Esophagus muscularis mucosa (tissue), 4 donors: Measurements from ENCODE around the gene RPS3A. TPM values are rescaled to one million over a fixed set of nuclear protein-coding genes. Genes with fewer than 3 reads are reported as not detected.

Experiments
- DNase-seq: peaks from one replicate; pipeline ENCODE4 v3.0.0-alpha.2; 2017; ENCODE audit errors: extremely low spot score
- H3K27ac ChIP-seq, 4 donors: fragments of 200-600 bp; sonication (generic); replicated peaks in 1 of 4; 1 replicate in 3 of 4; 2 replicates in 1 of 4; pipeline ENCODE4 v1.5.1; 2016 to 2019; ENCODE audit warnings: mild to moderate bottlenecking in 1 of 4
- H3K27me3 ChIP-seq, 4 donors: fragments of 200-600 bp; sonication (generic); one replicate each; pipeline versions ENCODE4 v1.5.1 to v1.6.0; 2016 to 2019
- H3K36me3 ChIP-seq, 4 donors: fragments of 200-600 bp; sonication (generic); one replicate each; pipeline ENCODE4 v1.5.1; 2016 to 2019
- H3K4me1 ChIP-seq, 4 donors: fragments of 200-600 bp; sonication (generic); one replicate each; pipeline ENCODE4 v1.5.1; 2016 to 2019
- H3K4me3 ChIP-seq, 4 donors: fragments of 200-600 bp; sonication (generic); 1 replicate in 2 of 4; 2 replicates in 2 of 4; pipeline ENCODE4 v1.5.1; 2016 to 2019; ENCODE audit warnings: mild to moderate bottlenecking in 4 of 4, moderate library complexity in 1 of 4
- H3K9me3 ChIP-seq, 4 donors: fragments of 200-600 bp; sonication (generic); 1 replicate in 3 of 4; 2 replicates in 1 of 4; pipeline ENCODE4 v1.5.1; 2016 to 2019
- CTCF ChIP-seq, 3 experiments: fragments of 200-600 bp in 2 of 3; fragments of 450-650 bp in 1 of 3; sonication (generic) in 2 of 3; IDR thresholded peaks; one replicate each; pipeline ENCODE4 v1.5.1; 2017 to 2019; ENCODE audit warnings: antibody characterized with exemption in 3 of 3, mild to moderate bottlenecking in 2 of 3, moderate library complexity in 1 of 3
- EP300 ChIP-seq: sonication (generic); formaldehyde crosslinking; IDR thresholded peaks from one replicate; pipeline ENCODE4 v1.6.1; 2017; ENCODE audit warnings: antibody characterized with exemption
- POLR2A ChIP-seq: fragments of 450-650 bp; IDR thresholded peaks from one replicate; pipeline ENCODE4 v1.6.1; 2017; ENCODE audit warnings: antibody characterized with exemption, moderate library complexity, mild to moderate bottlenecking, low read depth
- POLR2AphosphoS5 ChIP-seq, 2 donors: sonication (generic); formaldehyde crosslinking; IDR thresholded peaks; one replicate each; pipeline ENCODE4 v1.6.1; 2017; ENCODE audit warnings: antibody characterized with exemption in 2 of 2
- WGBS: methylation state at CpG from one replicate; pipeline ENCODE4 v1.1.5; 2018; 5-methylcytosine and 5-hydroxymethylcytosine counted together
- intact Hi-C: fragments of 100-400 bp; cut with DNase I; formaldehyde crosslinking; loops from one replicate; pipeline ENCODE4 v1.15.1; 2023
- small RNA-seq, 3 donors: library from RNA; depleted of rRNA; stranded (forward); fragments of <200 nt; gene quantifications; one replicate each; pipeline ENCODE3, GENCODE V24; 2016
- total RNA-seq, 4 donors: library from RNA; depleted of rRNA; stranded (reverse); fragments of >200 nt; gene quantifications; one replicate each; pipeline versions ENCODE4 v1.1.0 to v1.2.1, GENCODE V29; 2016

Gene RPS3A
- total RNA-seq, 4 donors from 2014 or later = 1,272 to 4,454 (median 2,978) TPM

- Histone ChIP-seq H3K36me3 (peaks cover 10 to 59% (median 43%) of the 10 kb centered on the region in 4 donors), H3K4me1 (peaks cover 0 to 30% (median 28%) of the 10 kb centered on the region in 4 donors), H3K4me3 (no peak overlapping the region), H3K27me3 (no peaks in the 10 kb centered on the region), H3K27ac (no peak overlapping the region), H3K9me3 (no peaks in the 10 kb centered on the region)
- TF ChIP-seq EP300 (no peak), CTCF (IDR thresholded peaks at IDR 0.05) (no peak), POLR2A (no peak), POLR2AphosphoS5 (IDR thresholded peaks at IDR 0.05) (no peak)
- DNase-seq = no peak
- intact Hi-C loops = no loop called here
- 94% methylated on average over 9 of the region's 9 CpGs for WGBS
Measured at GRCh38 chr4:151150821-151151580, 51.6 kb downstream of the RPS3A start.

GRCh38 chr4:151152028-151152427 is 52.6 kb downstream of the RPS3A start:
- H3K4me1 ChIP-seq = peaks cover 0 to 30% (median 28%) of the 10 kb centered on the region in 4 donors
- no peak for DNase-seq
- no peak overlapping the region for H3K4me3 ChIP-seq
- 25% methylated on average over 1 of the region's 1 CpG for WGBS
- H3K27me3 ChIP-seq = no peaks in the 10 kb centered on the region
- H3K36me3 ChIP-seq = peaks cover 5 to 54% (median 39%) of the 10 kb centered on the region in 4 donors
- no peak for TF ChIP-seq POLR2A
- no peak for TF ChIP-seq CTCF (IDR thresholded peaks at IDR 0.05)
- no peak for TF ChIP-seq EP300
- TF ChIP-seq POLR2AphosphoS5 (IDR thresholded peaks at IDR 0.05) = no peak
- intact Hi-C loops = no loop called here
- H3K9me3 ChIP-seq = no peaks in the 10 kb centered on the region
- H3K27ac ChIP-seq = no peak overlapping the region

- intact Hi-C loops = no loop called here
- no peaks in the 10 kb centered on the region for H3K9me3 ChIP-seq
- H3K27me3 ChIP-seq = no peaks in the 10 kb centered on the region
- TF ChIP-seq EP300 = no peak
- TF ChIP-seq POLR2A = no peak
- no peak for TF ChIP-seq POLR2AphosphoS5 (IDR thresholded peaks at IDR 0.05)
- DNase-seq = no peak
- 73% methylated on average over 2 of the region's 2 CpGs for WGBS
- H3K27ac ChIP-seq = peak overlapping the region in 1 of 4 donors; percentile 50
- peaks cover 0 to 30% (median 28%) of the 10 kb centered on the region in 4 donors for H3K4me1 ChIP-seq
- peaks cover 0 to 52% (median 31%) of the 10 kb centered on the region in 4 donors for H3K36me3 ChIP-seq
- H3K4me3 ChIP-seq = no peak overlapping the region
Measured at GRCh38 chr4:151153585-151153984, 54.2 kb downstream of the RPS3A start.

Small RNA genes lying within 50 kb of the gene (small RNA-seq; reads per million reads assigned to genes)
- gene SNORD73A (0 reads per million in 3 donors), gene SNORD73B (0 to 0.58 (median 0.56) reads per million in 3 donors)

Other genes starting within 250 kb of the RPS3A start
- gene LRBA, start 84.3 kb upstream of the RPS3A start, total RNA-seq = 10 to 100 TPM; 13.3 to 21.2 (median 20.1) TPM
- not detected for gene PRSS48, start 177.5 kb downstream of the RPS3A start, total RNA-seq
- 100 to 1,000 TPM; 115 to 186 (median 177) TPM for gene SH3D19, start 226.0 kb downstream of the RPS3A start, total RNA-seq